BLaER1 treated with 17β-estradiol and CSF1 and Interleukin-3, amounts not matched to agents 10 nM and 100 nM (cell line): ENCODE measurements around the gene ATG7.

Experiments used
- H3K27ac ChIP-seq, 11 experiments: shearing (Covaris generic); formaldehyde crosslinking; 2 replicates each; pipeline ENCODE4 v1.8.1; 2022
- H3K27me3 ChIP-seq, 11 experiments: shearing (Covaris generic); formaldehyde crosslinking; 2 replicates each; pipeline ENCODE4 v1.8.1; 2022
- H3K36me3 ChIP-seq, 11 experiments: shearing (Covaris generic); formaldehyde crosslinking; 2 replicates each; pipeline ENCODE4 v1.8.1; 2022
- H3K4me1 ChIP-seq, 10 experiments: shearing (Covaris generic); formaldehyde crosslinking; 2 replicates each; pipeline ENCODE4 v1.8.1; 2022
- H3K4me2 ChIP-seq, 11 experiments: shearing (Covaris generic); formaldehyde crosslinking; 2 replicates each; pipeline ENCODE4 v1.8.1; 2022
- H3K4me3 ChIP-seq, 10 experiments: shearing (Covaris generic); formaldehyde crosslinking; 2 replicates each; pipeline ENCODE4 v1.8.1; 2022
- H3K9ac ChIP-seq, 11 experiments: shearing (Covaris generic); formaldehyde crosslinking; 2 replicates each; pipeline ENCODE4 v1.8.1; 2022
- H3K9me3 ChIP-seq, 11 experiments: shearing (Covaris generic); formaldehyde crosslinking; replicated peaks in 1 of 11; 2 replicates each; pipeline ENCODE4 v1.8.1; 2022
- H4K20me1 ChIP-seq, 11 experiments: shearing (Covaris generic); formaldehyde crosslinking; 2 replicates each; pipeline ENCODE4 v1.8.1; 2022
- Cebpa-rat ChIP-seq, 11 experiments: shearing (Covaris generic); IDR thresholded peaks; 2 replicates each; pipeline ENCODE4 v1.8.1; 2022

Gene ATG7

DNA sequence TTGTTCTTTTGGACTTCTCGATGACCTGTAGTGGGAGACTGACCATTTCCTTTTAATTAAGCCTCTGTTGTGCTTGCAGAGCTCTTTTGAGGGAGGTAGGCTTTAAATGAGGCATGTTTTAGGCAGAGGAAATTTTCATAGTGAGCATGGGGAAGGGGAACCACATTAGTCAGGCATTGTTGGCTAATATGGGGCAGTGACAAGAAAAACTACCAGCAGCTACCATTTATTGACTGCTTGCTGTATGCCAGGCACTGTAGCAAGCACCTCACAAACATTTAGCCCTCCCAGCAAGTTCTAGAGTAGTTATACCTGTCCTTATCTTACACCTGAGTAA lies 10.9 kb downstream of the ATG7 start:
- peak overlapping the region in 9 of 11 experiments; percentile 0 to 71 (median 29); a peak in 11 of 22 replicates for H3K27ac ChIP-seq
- peaks cover 0 to 7% (median 0%) of the 10 kb centered on the region in 11 experiments; a peak in 4 of 22 replicates for H4K20me1 ChIP-seq
- H3K4me3 ChIP-seq, result no peak overlapping the region

DNA sequence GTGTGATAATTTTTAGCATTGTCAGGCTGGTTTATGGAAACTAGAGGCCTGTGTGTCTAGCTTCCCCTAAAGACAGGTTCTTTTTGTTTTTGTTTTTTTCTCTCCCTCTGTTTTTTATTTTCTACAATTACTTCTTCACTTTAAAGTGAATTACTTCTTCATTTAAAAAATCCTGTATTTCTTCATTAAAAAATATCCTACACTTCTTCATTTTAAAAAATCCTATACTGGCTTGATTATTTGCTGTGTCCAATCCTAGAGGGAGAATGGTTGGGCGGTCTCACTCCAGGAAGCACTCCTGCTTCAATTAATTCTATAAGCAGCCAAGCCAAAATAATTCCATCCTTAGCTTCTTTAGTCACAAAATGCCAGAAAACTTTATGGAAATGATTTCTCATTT lies 11.8 kb downstream of the ATG7 start:
- Histone ChIP-seq H3K27ac (peak overlapping the region in 5 of 11 experiments; percentile 2 to 71 (median 36); a peak in 6 of 22 replicates), H3K27me3 (no peaks in the 10 kb centered on the region), H3K36me3 (peaks cover 36 to 83% (median 65%) of the 10 kb centered on the region in 11 experiments), H3K4me2 (peak overlapping the region in 2 of 11 experiments; percentile 87 to 93; a peak in 4 of 22 replicates), H4K20me1 (peaks cover 0 to 2% (median 0%) of the 10 kb centered on the region in 11 experiments; a peak in 3 of 22 replicates), H3K4me1 (peaks cover 38 to 99% (median 68%) of the 10 kb centered on the region in 10 experiments), H3K4me3 (no peak overlapping the region), H3K9ac (peak overlapping the region in 2 of 11 experiments; percentile 14 to 45; a peak in 2 of 22 replicates), H3K9me3 (no peaks in the 10 kb centered on the region)
- no peak for TF ChIP-seq Cebpa-rat (IDR thresholded peaks at IDR 0.05)

More for the DNA sequence above, 10.9 kb downstream of the ATG7 start:
- no peaks in the 10 kb centered on the region for H3K9me3 ChIP-seq
- peaks cover 31 to 99% (median 69%) of the 10 kb centered on the region in 10 experiments for H3K4me1 ChIP-seq
- no peaks in the 10 kb centered on the region for H3K27me3 ChIP-seq
- TF ChIP-seq Cebpa-rat (IDR thresholded peaks at IDR 0.05), result no peak
- H3K4me2 ChIP-seq, result peak overlapping the region in 5 of 11 experiments; percentile 23 to 93 (median 52); a peak in 9 of 22 replicates
- H3K9ac ChIP-seq, result peak overlapping the region in 2 of 11 experiments; percentile 14 to 45; a peak in 2 of 22 replicates
- peaks cover 39 to 92% (median 73%) of the 10 kb centered on the region in 11 experiments for H3K36me3 ChIP-seq

DNA sequence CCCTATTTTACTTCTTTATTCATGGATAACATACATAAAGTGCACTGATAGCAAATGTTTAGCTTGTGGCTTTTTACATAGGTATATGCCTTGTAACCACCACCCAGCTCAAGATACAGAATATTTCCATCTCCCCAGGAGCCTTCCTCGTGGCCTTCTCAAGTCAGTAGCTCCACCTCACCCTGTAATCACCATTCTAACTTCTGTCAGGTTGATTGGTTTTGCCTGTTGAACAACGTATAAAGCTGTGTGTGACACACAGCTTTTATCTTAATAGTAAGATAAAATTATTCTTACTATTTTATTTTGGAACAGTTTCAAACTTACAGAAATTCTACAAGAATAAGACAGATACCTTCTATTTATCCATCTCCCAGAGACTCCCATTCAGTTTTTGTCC lies 13.3 kb downstream of the ATG7 start:
- Histone ChIP-seq H4K20me1 (no peaks in the 10 kb centered on the region; a peak in 1 of 22 replicates), H3K9me3 (peaks cover 0 to 9% (median 0%) of the 10 kb centered on the region in 11 experiments; a peak in 3 of 22 replicates)
- no peak for TF ChIP-seq Cebpa-rat (IDR thresholded peaks at IDR 0.05)

GRCh38 chr3:11287404-11287803 lies 15.2 kb downstream of the ATG7 start:
- Histone ChIP-seq H4K20me1 (no peaks in the 10 kb centered on the region), H3K27ac (peak overlapping the region; percentile 93 to 97 (median 95)), H3K27me3 (no peaks in the 10 kb centered on the region), H3K4me1 (peaks cover 69 to 99% (median 87%) of the 10 kb centered on the region in 10 experiments), H3K36me3 (peaks cover 18 to 71% (median 39%) of the 10 kb centered on the region in 11 experiments; a peak in 21 of 22 replicates), H3K9me3 (peaks cover 0 to 10% (median 0%) of the 10 kb centered on the region in 11 experiments; a peak in 3 of 22 replicates), H3K9ac (peak overlapping the region; percentile 80 to 86 (median 82)), H3K4me3 (peak overlapping the region in 5 of 10 experiments; percentile 37 to 55 (median 44); a peak in 6 of 20 replicates), H3K4me2 (peak overlapping the region; percentile 65 to 93 (median 88))
- TF ChIP-seq Cebpa-rat (IDR thresholded peaks at IDR 0.05), result no peak

More for the DNA sequence above, 13.3 kb downstream of the ATG7 start:
- Histone ChIP-seq H3K4me2 (peak overlapping the region; percentile 65 to 93 (median 88)), H3K9ac (peak overlapping the region in 4 of 11 experiments; percentile 2 to 42 (median 24); a peak in 4 of 22 replicates), H3K27ac (peak overlapping the region; percentile 10 to 97 (median 95); a peak in 19 of 22 replicates), H3K36me3 (peaks cover 31 to 80% (median 54%) of the 10 kb centered on the region in 11 experiments), H3K4me3 (no peak overlapping the region), H3K4me1 (peaks cover 53 to 98% (median 75%) of the 10 kb centered on the region in 10 experiments), H3K27me3 (no peaks in the 10 kb centered on the region)

DNA sequence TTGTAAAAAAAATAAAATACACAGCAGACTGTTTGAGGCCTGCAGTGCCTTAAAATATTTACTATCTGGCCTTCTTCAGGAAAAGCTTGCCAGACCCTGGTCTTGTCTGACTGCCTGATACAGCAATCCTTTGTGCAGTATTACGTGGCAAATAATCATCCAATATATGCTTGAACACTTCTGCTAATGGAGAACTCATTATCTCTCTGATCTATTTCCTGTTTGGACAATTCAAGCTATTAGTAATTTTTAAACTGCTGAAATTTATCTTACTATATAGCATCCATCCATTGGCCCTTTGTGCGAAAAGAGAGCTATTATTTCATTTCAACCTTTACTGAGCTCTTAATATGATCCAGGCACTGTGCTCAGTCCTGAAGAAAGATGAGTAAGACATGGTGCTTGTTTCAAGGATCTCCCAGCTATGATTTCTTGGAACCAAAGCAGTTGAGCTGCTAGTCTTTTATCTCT lies 15.9 kb downstream of the ATG7 start:
- Histone ChIP-seq H3K27me3 (no peaks in the 10 kb centered on the region), H3K4me2 (peak overlapping the region; percentile 65 to 93 (median 88)), H3K4me3 (peak overlapping the region in 8 of 10 experiments; percentile 8 to 55 (median 42); a peak in 14 of 20 replicates), H3K27ac (peak overlapping the region; percentile 93 to 97 (median 95)), H3K9ac (peak overlapping the region; percentile 80 to 86 (median 82)), H3K9me3 (peaks cover 0 to 10% (median 0%) of the 10 kb centered on the region in 11 experiments; a peak in 3 of 22 replicates), H4K20me1 (no peaks in the 10 kb centered on the region), H3K4me1 (peaks cover 68 to 99% (median 82%) of the 10 kb centered on the region in 10 experiments), H3K36me3 (peaks cover 11 to 66% (median 34%) of the 10 kb centered on the region in 11 experiments; a peak in 21 of 22 replicates)
- TF ChIP-seq Cebpa-rat (IDR thresholded peaks at IDR 0.05), result no peak

DNA sequence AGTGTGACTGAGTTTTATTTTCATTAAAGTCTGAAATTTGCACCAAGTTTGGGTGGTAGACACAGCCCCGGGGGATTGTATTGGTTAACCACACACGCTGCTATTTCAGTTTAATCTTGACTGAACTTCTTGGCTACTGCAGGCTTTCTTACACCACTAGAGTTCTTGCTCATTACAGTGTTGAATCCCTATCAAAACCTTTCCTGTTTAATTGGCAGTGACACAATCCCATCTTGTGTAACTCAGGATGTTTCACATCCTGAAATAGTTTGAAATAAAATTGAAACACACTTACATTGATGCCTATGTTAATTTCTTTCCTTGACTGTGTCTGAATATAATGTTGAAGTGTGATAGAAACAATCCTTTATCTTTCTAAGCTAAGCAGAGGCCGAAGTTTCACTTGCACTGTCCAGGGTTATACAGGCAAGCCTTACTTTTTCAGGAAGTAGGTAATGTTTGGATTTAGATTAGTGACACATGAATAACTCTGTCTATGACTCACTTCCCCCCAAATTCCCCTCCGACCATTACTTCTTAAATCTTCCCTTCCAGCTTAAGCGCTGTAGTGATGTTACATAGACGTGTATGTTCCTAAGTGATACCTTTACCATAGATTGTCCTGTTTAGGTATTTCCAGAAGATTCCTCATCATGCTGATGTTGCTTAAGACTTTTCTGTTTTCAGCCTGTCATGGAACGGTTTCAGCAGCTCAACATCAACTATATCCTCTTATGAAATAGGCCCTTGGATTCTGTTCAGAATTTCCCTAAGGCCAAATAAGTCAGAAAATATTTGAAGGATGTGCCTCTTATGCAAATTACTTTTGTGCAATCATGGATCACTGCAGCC lies 16.8 kb downstream of the ATG7 start:
- TF ChIP-seq Cebpa-rat (IDR thresholded peaks at IDR 0.05), result peak in 8 of 11 experiments; percentile 53 to 98 (median 94); a peak in 16 of 22 replicates
- H3K9me3 ChIP-seq, result peaks cover 0 to 10% (median 0%) of the 10 kb centered on the region in 11 experiments; a peak in 3 of 22 replicates
- no peaks in the 10 kb centered on the region for H3K27me3 ChIP-seq
- peak overlapping the region in 8 of 10 experiments; percentile 8 to 55 (median 42); a peak in 16 of 20 replicates for H3K4me3 ChIP-seq
- H3K4me2 ChIP-seq, result peak overlapping the region; percentile 65 to 93 (median 88)
- peak overlapping the region; percentile 93 to 97 (median 95) for H3K27ac ChIP-seq
- H3K9ac ChIP-seq, result peak overlapping the region; percentile 80 to 86 (median 82)
- peaks cover 68 to 98% (median 80%) of the 10 kb centered on the region in 10 experiments for H3K4me1 ChIP-seq
- H4K20me1 ChIP-seq, result no peaks in the 10 kb centered on the region
- peaks cover 9 to 62% (median 28%) of the 10 kb centered on the region in 11 experiments; a peak in 19 of 22 replicates for H3K36me3 ChIP-seq

- peak overlapping the region; percentile 80 to 86 (median 82); a peak in 21 of 22 replicates for H3K9ac ChIP-seq
- peak overlapping the region; percentile 65 to 93 (median 88) for H3K4me2 ChIP-seq
- no peaks in the 10 kb centered on the region for H4K20me1 ChIP-seq
- H3K36me3 ChIP-seq, result peaks cover 9 to 62% (median 28%) of the 10 kb centered on the region in 11 experiments; a peak in 17 of 22 replicates
- no peaks in the 10 kb centered on the region for H3K27me3 ChIP-seq
- peak overlapping the region; percentile 93 to 97 (median 95) for H3K27ac ChIP-seq
- H3K4me3 ChIP-seq, result peak overlapping the region in 6 of 10 experiments; percentile 8 to 52 (median 31); a peak in 9 of 20 replicates
- H3K9me3 ChIP-seq, result peaks cover 0 to 10% (median 0%) of the 10 kb centered on the region in 11 experiments; a peak in 3 of 22 replicates
- no peak for TF ChIP-seq Cebpa-rat (IDR thresholded peaks at IDR 0.05)
- H3K4me1 ChIP-seq, result peaks cover 68 to 98% (median 79%) of the 10 kb centered on the region in 10 experiments
These were observed 17.7 kb downstream of the ATG7 start for GRCh38 chr3:11289864-11290263.
